Ishikawa (cell line): Measurements from ENCODE around the gene TRPV5.

Source experiments
- CREB1 ChIP-seq: IDR thresholded peaks from 2 replicates; pipeline ENCODE4 v1.6.1; 2012; ENCODE audit warnings: low read depth
- TF ChIP-seq, protein P1 (sequence below): IDR thresholded peaks from 2 replicates; pipeline ENCODE4 v1.6.1; 2012
- TF ChIP-seq, protein P2 (sequence below): IDR thresholded peaks from 2 replicates; pipeline ENCODE4 v1.6.1; 2012; ENCODE audit warnings: low read depth, mild to moderate bottlenecking

DNA sequence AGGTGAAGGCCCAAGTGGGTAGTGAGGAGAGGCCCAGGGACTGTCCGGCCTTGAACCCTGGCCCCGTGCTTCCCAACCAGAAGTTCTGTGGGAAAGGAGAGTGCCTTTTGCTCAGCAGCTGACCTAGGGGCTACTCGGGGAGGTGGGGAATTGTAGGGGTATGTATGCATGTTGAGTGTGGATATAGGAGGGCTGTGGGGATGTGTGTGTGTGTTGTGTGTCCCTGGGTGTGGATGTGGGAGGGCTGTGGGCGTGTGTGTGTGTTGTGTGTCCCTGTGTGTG lies 66.5 kb downstream of the TRPV5 start:
- TF ChIP-seq, protein P1, sequence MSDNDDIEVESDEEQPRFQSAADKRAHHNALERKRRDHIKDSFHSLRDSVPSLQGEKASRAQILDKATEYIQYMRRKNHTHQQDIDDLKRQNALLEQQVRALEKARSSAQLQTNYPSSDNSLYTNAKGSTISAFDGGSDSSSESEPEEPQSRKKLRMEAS, result no peak
- TF ChIP-seq CREB1, result no peak
- TF ChIP-seq, protein P2, sequence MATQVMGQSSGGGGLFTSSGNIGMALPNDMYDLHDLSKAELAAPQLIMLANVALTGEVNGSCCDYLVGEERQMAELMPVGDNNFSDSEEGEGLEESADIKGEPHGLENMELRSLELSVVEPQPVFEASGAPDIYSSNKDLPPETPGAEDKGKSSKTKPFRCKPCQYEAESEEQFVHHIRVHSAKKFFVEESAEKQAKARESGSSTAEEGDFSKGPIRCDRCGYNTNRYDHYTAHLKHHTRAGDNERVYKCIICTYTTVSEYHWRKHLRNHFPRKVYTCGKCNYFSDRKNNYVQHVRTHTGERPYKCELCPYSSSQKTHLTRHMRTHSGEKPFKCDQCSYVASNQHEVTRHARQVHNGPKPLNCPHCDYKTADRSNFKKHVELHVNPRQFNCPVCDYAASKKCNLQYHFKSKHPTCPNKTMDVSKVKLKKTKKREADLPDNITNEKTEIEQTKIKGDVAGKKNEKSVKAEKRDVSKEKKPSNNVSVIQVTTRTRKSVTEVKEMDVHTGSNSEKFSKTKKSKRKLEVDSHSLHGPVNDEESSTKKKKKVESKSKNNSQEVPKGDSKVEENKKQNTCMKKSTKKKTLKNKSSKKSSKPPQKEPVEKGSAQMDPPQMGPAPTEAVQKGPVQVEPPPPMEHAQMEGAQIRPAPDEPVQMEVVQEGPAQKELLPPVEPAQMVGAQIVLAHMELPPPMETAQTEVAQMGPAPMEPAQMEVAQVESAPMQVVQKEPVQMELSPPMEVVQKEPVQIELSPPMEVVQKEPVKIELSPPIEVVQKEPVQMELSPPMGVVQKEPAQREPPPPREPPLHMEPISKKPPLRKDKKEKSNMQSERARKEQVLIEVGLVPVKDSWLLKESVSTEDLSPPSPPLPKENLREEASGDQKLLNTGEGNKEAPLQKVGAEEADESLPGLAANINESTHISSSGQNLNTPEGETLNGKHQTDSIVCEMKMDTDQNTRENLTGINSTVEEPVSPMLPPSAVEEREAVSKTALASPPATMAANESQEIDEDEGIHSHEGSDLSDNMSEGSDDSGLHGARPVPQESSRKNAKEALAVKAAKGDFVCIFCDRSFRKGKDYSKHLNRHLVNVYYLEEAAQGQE, result no peak
